Measurements from ENCODE around the gene TMCC3.

DNA sequence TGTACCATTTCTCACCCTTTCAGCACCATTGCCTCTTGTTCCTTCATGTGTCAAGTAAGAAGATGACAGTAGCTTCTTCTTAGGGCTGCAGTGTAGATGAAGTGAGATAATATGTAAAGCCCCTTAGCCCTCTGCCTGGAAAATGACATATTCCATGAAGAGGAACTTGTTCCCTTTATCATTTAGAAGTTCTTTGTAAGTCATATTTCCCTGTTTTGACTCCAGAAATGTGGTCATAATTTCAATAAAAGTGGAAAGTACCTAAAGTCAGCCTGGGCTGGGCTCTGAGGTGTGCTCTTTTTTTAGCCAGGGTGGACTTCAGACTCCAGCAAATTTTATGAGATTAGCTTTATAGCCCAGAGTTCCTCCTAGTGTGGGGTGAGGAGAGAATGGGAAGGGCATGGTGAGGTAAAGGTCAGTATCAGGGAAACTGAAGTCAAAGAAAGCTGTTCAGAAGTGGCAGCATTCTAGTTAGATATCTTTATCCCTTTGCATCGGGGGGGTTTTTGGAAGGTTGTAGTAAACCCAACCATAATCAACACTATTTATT, 92.5 kb downstream of the TMCC3 start:
- TF ChIP-seq, protein P1, sequence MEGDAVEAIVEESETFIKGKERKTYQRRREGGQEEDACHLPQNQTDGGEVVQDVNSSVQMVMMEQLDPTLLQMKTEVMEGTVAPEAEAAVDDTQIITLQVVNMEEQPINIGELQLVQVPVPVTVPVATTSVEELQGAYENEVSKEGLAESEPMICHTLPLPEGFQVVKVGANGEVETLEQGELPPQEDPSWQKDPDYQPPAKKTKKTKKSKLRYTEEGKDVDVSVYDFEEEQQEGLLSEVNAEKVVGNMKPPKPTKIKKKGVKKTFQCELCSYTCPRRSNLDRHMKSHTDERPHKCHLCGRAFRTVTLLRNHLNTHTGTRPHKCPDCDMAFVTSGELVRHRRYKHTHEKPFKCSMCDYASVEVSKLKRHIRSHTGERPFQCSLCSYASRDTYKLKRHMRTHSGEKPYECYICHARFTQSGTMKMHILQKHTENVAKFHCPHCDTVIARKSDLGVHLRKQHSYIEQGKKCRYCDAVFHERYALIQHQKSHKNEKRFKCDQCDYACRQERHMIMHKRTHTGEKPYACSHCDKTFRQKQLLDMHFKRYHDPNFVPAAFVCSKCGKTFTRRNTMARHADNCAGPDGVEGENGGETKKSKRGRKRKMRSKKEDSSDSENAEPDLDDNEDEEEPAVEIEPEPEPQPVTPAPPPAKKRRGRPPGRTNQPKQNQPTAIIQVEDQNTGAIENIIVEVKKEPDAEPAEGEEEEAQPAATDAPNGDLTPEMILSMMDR (conservative IDR thresholded peaks at IDR 0.05; ENCODE audit: low read length): no peak
- no peak for TF ChIP-seq EZH2phosphoT487 (IDR thresholded peaks at IDR 0.05; ENCODE audit: borderline replicate concordance, low read depth, low read length)

Data from OCI-LY7 (cell line).